ENCODE measurements around the gene PCSK6. TPM values are rescaled to one million over a fixed set of nuclear protein-coding genes. Genes with fewer than 3 reads are reported as not detected.

Gene PCSK6
- total RNA-seq, 1 donor = 0.72 TPM

GRCh38 chr15:101382544-101382943 is 107.0 kb downstream of the PCSK6 start:
- Histone ChIP-seq H3K4me2 (ENCODE audit: insufficient read depth, low read length) (no peak overlapping the region), H3K27me3 (ENCODE audit: insufficient read depth, low read length) (no peaks in the 10 kb centered on the region), H4K20me1 (ENCODE audit: insufficient read depth, low read length) (no peaks in the 10 kb centered on the region), H3K36me3 (ENCODE audit: insufficient read depth, low read length) (no peaks in the 10 kb centered on the region), H3K4me3 (ENCODE audit: insufficient read depth, low read length) (no peak overlapping the region), H3K4me1 (ENCODE audit: insufficient read depth, low read length) (no peaks in the 10 kb centered on the region), H2AFZ (ENCODE audit: low read length) (no peak overlapping the region), H3K9me3 (ENCODE audit: low read depth, low read length) (no peaks in the 10 kb centered on the region), H3K79me2 (ENCODE audit: insufficient read depth, low read length) (no peaks in the 10 kb centered on the region), H3K27ac (ENCODE audit: low read depth, low read length) (no peak overlapping the region)
- DNase-seq (ENCODE audit: insufficient read length, low spot score, missing footprints) = no peak
- TF ChIP-seq, protein P1, sequence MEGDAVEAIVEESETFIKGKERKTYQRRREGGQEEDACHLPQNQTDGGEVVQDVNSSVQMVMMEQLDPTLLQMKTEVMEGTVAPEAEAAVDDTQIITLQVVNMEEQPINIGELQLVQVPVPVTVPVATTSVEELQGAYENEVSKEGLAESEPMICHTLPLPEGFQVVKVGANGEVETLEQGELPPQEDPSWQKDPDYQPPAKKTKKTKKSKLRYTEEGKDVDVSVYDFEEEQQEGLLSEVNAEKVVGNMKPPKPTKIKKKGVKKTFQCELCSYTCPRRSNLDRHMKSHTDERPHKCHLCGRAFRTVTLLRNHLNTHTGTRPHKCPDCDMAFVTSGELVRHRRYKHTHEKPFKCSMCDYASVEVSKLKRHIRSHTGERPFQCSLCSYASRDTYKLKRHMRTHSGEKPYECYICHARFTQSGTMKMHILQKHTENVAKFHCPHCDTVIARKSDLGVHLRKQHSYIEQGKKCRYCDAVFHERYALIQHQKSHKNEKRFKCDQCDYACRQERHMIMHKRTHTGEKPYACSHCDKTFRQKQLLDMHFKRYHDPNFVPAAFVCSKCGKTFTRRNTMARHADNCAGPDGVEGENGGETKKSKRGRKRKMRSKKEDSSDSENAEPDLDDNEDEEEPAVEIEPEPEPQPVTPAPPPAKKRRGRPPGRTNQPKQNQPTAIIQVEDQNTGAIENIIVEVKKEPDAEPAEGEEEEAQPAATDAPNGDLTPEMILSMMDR (IDR thresholded peaks at IDR 0.05; ENCODE audit: extremely low read depth, low read depth, low read length) = no peak

- TF ChIP-seq, protein P1 (IDR thresholded peaks at IDR 0.05; ENCODE audit: extremely low read depth, low read depth, low read length) = no peak
- Histone ChIP-seq H3K27me3 (ENCODE audit: insufficient read depth, low read length) (no peaks in the 10 kb centered on the region), H2AFZ (ENCODE audit: low read length) (no peak overlapping the region), H3K79me2 (ENCODE audit: insufficient read depth, low read length) (no peaks in the 10 kb centered on the region), H3K36me3 (ENCODE audit: insufficient read depth, low read length) (no peaks in the 10 kb centered on the region), H3K9me3 (ENCODE audit: low read depth, low read length) (no peaks in the 10 kb centered on the region), H3K4me1 (ENCODE audit: insufficient read depth, low read length) (no peaks in the 10 kb centered on the region), H3K4me3 (ENCODE audit: insufficient read depth, low read length) (no peak overlapping the region), H3K27ac (ENCODE audit: low read depth, low read length) (no peak overlapping the region), H4K20me1 (ENCODE audit: insufficient read depth, low read length) (no peaks in the 10 kb centered on the region), H3K4me2 (ENCODE audit: insufficient read depth, low read length) (no peak overlapping the region)
- no peak for DNase-seq (ENCODE audit: insufficient read length, low spot score, missing footprints)
Observed at GRCh38 chr15:101381671-101382212, 107.8 kb downstream of the PCSK6 start.

GRCh38 chr15:101380146-101380545 is 109.4 kb downstream of the PCSK6 start:
- DNase-seq (ENCODE audit: insufficient read length, low spot score, missing footprints) = no peak
- no peak overlapping the region for H3K4me2 ChIP-seq (ENCODE audit: insufficient read depth, low read length)
- no peaks in the 10 kb centered on the region for H3K27me3 ChIP-seq (ENCODE audit: insufficient read depth, low read length)
- H3K4me1 ChIP-seq (ENCODE audit: insufficient read depth, low read length) = no peaks in the 10 kb centered on the region
- no peaks in the 10 kb centered on the region for H3K9me3 ChIP-seq (ENCODE audit: low read depth, low read length)
- TF ChIP-seq, protein P1 (IDR thresholded peaks at IDR 0.05; ENCODE audit: extremely low read depth, low read depth, low read length) = no peak
- no peak overlapping the region for H2AFZ ChIP-seq (ENCODE audit: low read length)
- no peak overlapping the region for H3K4me3 ChIP-seq (ENCODE audit: insufficient read depth, low read length)
- H3K36me3 ChIP-seq (ENCODE audit: insufficient read depth, low read length) = no peaks in the 10 kb centered on the region
- no peak overlapping the region for H3K27ac ChIP-seq (ENCODE audit: low read depth, low read length)
- H3K79me2 ChIP-seq (ENCODE audit: insufficient read depth, low read length) = no peaks in the 10 kb centered on the region
- no peaks in the 10 kb centered on the region for H4K20me1 ChIP-seq (ENCODE audit: insufficient read depth, low read length)

DNA sequence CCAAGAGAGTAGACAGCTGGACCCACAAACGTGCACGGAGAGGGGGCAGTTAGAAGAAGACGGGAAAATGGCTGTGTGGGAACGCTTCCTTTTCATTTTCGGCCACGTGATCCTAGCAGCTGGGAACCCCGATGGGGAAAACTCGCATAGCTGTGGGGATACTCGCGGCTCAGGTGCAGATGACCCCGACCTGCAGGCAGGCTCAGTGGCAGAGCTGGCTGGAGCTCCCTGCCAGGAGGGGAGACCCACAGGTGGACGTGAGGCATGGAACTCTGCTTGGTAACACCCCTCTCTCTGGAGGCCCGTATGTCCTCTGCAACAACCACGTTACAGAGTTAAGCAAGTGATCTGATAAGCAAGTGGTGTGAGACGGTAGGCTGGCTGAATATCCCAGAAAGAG is 109.9 kb downstream of the PCSK6 start:
- Histone ChIP-seq H3K79me2 (ENCODE audit: insufficient read depth, low read length) (no peaks in the 10 kb centered on the region), H3K9me3 (ENCODE audit: low read depth, low read length) (no peaks in the 10 kb centered on the region), H4K20me1 (ENCODE audit: insufficient read depth, low read length) (no peaks in the 10 kb centered on the region), H3K27ac (ENCODE audit: low read depth, low read length) (no peak overlapping the region), H3K4me3 (ENCODE audit: insufficient read depth, low read length) (no peak overlapping the region), H3K4me1 (ENCODE audit: insufficient read depth, low read length) (no peaks in the 10 kb centered on the region), H3K27me3 (ENCODE audit: insufficient read depth, low read length) (no peaks in the 10 kb centered on the region), H3K36me3 (ENCODE audit: insufficient read depth, low read length) (no peaks in the 10 kb centered on the region), H3K4me2 (ENCODE audit: insufficient read depth, low read length) (no peak overlapping the region), H2AFZ (ENCODE audit: low read length) (no peak overlapping the region)
- no peak for DNase-seq (ENCODE audit: insufficient read length, low spot score, missing footprints)
- TF ChIP-seq, protein P1 (IDR thresholded peaks at IDR 0.05; ENCODE audit: extremely low read depth, low read depth, low read length) = no peak

Measured in osteoblast (primary cell).